Body of pancreas (tissue), 4 donors: Measurements from ENCODE around the gene MC1R. TPM values are rescaled to one million over a fixed set of nuclear protein-coding genes. Genes with fewer than 3 reads are reported as not detected.

ENCODE experiments used
- ATAC-seq: fragments of 150-250 bp; one replicate; pipeline ENCODE4 v1.9.1; 2016
- DNase-seq, 4 donors: peaks; one replicate each; pipeline ENCODE4 v3.0.0-alpha.2; 2019
- H3K27ac ChIP-seq, 4 donors: fragments of 200-600 bp; sonication (generic); 1 replicate in 3 of 4; 2 replicates in 1 of 4; pipeline versions ENCODE4 v1.5.1 to v1.6.1; 2016 to 2019; ENCODE audit warnings: mild to moderate bottlenecking in 1 of 4, mixed read lengths in 1 of 4, moderate library complexity in 1 of 4
- H3K27me3 ChIP-seq, 2 donors: fragments of 200-600 bp; sonication (generic); one replicate each; pipeline ENCODE4 v1.6.0; 2016; ENCODE audit warnings: mild to moderate bottlenecking in 1 of 2
- H3K36me3 ChIP-seq, 2 donors: fragments of 200-600 bp; sonication (generic); replicated peaks in 1 of 2; 2 replicates each; pipeline ENCODE4 v1.5.1; 2016; ENCODE audit warnings: low read depth in 2 of 2; ENCODE audit not compliant: insufficient read depth in 1 of 2
- H3K4me1 ChIP-seq: fragments of 200-600 bp; sonication (generic); one replicate; pipeline ENCODE4 v1.6.0; 2016
- H3K4me3 ChIP-seq, 2 donors: fragments of 200-600 bp; sonication (generic); 1 replicate in 1 of 2; 2 replicates in 1 of 2; pipeline ENCODE4 v1.5.1; 2016 to 2019
- H3K9me3 ChIP-seq, 3 donors: fragments of 200-600 bp; sonication (generic); 1 replicate in 2 of 3; 2 replicates in 1 of 3; pipeline ENCODE4 v1.5.1; 2016
- CTCF ChIP-seq, 7 experiments: fragments of 450-650 bp in 4 of 7; fragments of 200-600 bp in 3 of 7; sonication (generic) in 3 of 7; IDR thresholded peaks; one replicate each; pipeline ENCODE4 v1.5.1; 2016 to 2019; ENCODE audit warnings: antibody characterized with exemption in 7 of 7
- POLR2A ChIP-seq, 3 donors: fragments of 450-650 bp; IDR thresholded peaks; one replicate each; pipeline ENCODE4 v1.6.1; 2016; ENCODE audit warnings: antibody characterized with exemption in 3 of 3, mild to moderate bottlenecking in 2 of 3
- WGBS, 2 donors: methylation state at CpG; one replicate each; pipeline ENCODE4 v1.1.5; 2017; 5-methylcytosine and 5-hydroxymethylcytosine counted together
- intact Hi-C: fragments of 100-400 bp; cut with DNase I; formaldehyde crosslinking; loops from one replicate; pipeline ENCODE4 v1.15.1; 2023
- total RNA-seq, 2 donors: library from RNA; depleted of rRNA; stranded (reverse); fragments of >200 nt; gene quantifications; one replicate each; pipeline ENCODE4 v1.1.0, GENCODE V29; 2016

The MC1R gene
- total RNA-seq, 2 donors from 2014 or later = 3.6 TPM

- Histone ChIP-seq H3K27me3 (no peaks in the 10 kb centered on the region), H3K36me3 (peaks cover 8 to 19% of the 10 kb centered on the region in 2 donors), H3K27ac (no peak overlapping the region), H3K9me3 (no peaks in the 10 kb centered on the region), H3K4me3 (no peak overlapping the region), H3K4me1 (no peaks in the 10 kb centered on the region)
- no peak for TF ChIP-seq CTCF (IDR thresholded peaks at IDR 0.05)
- TF ChIP-seq POLR2A (IDR thresholded peaks at IDR 0.05) = no peak
- intact Hi-C loops = no loop called here
- DNase-seq (no peak), ATAC-seq (no peak)
- WGBS, 2 donors = 89 to 93% methylated on average over 5 to 23 of the region's 23 CpGs
Observed at GRCh38 chr16:89905511-89906139, 13.0 kb upstream of the MC1R start.

GRCh38 chr16:89906140-89907025 is 12.3 kb upstream of the MC1R start:
- Histone ChIP-seq H3K36me3 (peaks cover 8 to 14% of the 10 kb centered on the region in 2 donors), H3K27ac (no peak overlapping the region), H3K9me3 (no peaks in the 10 kb centered on the region), H3K4me1 (no peaks in the 10 kb centered on the region), H3K27me3 (no peaks in the 10 kb centered on the region), H3K4me3 (no peak overlapping the region)
- intact Hi-C loops = no loop called here
- ATAC-seq (no peak), DNase-seq (no peak)
- 96 to 99% methylated on average over 30 to 39 of the region's 40 CpGs for WGBS, 2 donors
- no peak for TF ChIP-seq POLR2A (IDR thresholded peaks at IDR 0.05)
- TF ChIP-seq CTCF (IDR thresholded peaks at IDR 0.05) = no peak

- Histone ChIP-seq H3K9me3 (no peaks in the 10 kb centered on the region), H3K4me1 (no peaks in the 10 kb centered on the region), H3K27me3 (no peaks in the 10 kb centered on the region), H3K36me3 (peaks cover 8 to 14% of the 10 kb centered on the region in 2 donors), H3K27ac (no peak overlapping the region), H3K4me3 (no peak overlapping the region)
- intact Hi-C loops = no loop called here
- DNase-seq (no peak), ATAC-seq (no peak)
- WGBS, 2 donors = 96% methylated on average over 12 to 13 of the region's 13 CpGs
- TF ChIP-seq CTCF (IDR thresholded peaks at IDR 0.05) = no peak
- TF ChIP-seq POLR2A (IDR thresholded peaks at IDR 0.05) = no peak
Observed at GRCh38 chr16:89907055-89907814, 11.4 kb upstream of the MC1R start.

GRCh38 chr16:89908236-89908635 is 10.4 kb upstream of the MC1R start:
- Histone ChIP-seq H3K36me3 (peaks cover 8 to 11% of the 10 kb centered on the region in 2 donors), H3K27ac (no peak overlapping the region), H3K9me3 (no peaks in the 10 kb centered on the region), H3K4me3 (no peak overlapping the region), H3K27me3 (no peaks in the 10 kb centered on the region), H3K4me1 (no peaks in the 10 kb centered on the region)
- TF ChIP-seq POLR2A (IDR thresholded peaks at IDR 0.05) (no peak), CTCF (IDR thresholded peaks at IDR 0.05) (no peak)
- no peak for ATAC-seq
- no peak for DNase-seq
- intact Hi-C loops = no loop called here
- WGBS, 2 donors = 94 to 95% methylated on average over 4 of the region's 4 CpGs
